ENCODE results near the gene C22orf31.

C22orf31 gene

DNA sequence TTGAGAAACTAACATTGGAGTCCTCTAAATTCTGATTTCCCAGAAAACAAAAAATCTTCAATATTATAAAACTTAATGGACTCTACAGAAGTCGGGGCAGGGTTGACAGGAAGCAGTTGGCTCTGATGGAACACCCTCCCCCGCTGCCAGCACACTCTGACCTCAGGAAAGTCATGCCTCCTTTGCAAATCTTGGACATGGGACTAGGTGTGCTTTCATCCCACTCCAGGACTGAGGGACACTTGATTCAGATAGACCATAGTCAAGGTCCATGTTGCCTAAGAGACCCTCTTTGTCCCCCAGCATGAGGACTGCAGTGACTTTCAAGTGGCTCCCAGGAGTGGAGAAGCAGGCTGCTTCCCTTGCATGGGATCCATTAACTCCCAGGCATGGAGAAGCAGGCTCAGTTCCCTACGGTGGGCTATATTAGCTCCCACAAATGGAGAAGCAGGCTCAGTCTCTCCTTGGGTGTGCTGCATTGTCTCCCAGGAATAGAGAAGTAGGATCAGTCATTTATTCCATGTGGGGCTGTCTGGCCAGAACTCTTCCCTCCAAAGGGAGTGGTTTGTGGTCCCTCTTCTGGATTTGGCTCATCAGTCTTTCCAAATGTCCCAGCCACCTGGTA, 38.3 kb downstream of the C22orf31 start:
- DNase-seq, result no peak

DNA sequence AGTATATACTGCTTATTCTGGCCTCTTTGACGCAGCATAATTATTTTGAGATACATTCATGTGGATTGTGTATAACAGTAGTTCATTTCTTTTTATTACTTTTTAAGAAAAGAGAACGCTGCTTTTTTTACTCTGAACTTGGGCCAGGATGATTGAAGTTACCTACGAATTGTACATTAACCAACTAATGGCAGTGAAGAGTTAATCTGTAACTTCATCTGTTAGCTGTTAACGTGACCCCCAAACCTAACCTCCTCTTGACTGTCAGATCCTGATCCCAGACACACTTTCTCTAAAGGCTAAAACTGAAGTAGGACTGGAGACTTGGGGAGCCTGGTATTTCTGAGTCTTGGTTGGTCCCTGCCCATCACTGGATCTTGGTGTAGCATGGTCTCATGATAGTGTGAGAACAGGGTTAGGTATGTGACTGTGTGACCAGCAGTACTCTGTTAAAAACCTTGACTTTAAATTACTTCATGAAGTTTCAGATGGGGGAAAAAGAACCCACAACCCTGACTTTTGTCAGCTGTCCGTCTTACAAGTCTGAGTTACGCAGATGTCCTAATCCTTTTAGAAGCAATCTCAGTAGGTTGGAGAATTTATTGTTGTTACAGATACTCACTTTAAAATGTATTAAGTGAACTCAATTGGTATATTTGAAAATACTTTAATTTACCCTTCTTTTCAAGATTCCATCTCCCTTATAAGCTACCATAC, 39.4 kb downstream of the C22orf31 start:
- no peak for DNase-seq

DNA sequence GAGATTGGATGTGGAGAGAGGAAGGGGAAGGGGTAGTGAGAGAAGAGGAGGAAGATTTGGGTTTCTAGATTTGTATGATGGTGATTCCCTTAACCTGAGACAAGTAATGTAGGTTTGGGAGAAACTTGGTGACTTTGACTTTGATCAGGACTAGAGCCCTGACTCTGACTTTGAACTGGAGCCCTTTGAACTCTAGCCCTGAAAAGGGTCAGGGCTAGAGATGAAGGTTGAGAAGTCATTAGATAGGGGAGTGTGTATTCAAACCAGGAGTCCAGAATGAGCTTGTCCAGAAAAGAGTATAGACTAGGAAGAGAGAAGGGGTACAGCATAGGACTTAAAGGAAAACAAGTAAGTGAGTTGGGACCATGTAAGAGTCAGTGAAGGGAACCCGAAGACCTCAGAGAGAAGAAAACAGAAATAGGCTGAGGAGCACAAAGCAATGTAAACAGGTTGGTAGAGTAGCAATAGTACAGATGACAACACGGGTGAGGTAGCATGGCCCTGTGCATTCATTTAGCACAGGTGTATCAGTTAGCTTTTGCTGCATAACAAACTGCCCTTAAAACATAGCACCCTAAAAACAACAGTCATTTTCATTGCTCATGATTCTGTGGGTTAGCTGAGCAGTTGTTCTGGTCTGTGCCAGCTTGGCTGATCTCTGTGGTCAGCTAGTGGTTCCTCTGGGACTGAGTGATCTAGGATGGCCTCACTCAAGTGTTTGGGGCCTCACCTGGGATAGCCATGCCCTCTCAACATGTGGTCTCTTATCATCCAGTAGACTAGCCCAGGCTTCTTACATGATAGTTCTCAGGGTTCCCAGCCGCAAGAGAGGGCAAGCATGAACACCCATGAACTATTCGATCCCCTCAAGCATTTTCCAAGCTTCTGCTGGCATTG, 43.1 kb downstream of the C22orf31 start:
- DNase-seq, result no peak

DNA sequence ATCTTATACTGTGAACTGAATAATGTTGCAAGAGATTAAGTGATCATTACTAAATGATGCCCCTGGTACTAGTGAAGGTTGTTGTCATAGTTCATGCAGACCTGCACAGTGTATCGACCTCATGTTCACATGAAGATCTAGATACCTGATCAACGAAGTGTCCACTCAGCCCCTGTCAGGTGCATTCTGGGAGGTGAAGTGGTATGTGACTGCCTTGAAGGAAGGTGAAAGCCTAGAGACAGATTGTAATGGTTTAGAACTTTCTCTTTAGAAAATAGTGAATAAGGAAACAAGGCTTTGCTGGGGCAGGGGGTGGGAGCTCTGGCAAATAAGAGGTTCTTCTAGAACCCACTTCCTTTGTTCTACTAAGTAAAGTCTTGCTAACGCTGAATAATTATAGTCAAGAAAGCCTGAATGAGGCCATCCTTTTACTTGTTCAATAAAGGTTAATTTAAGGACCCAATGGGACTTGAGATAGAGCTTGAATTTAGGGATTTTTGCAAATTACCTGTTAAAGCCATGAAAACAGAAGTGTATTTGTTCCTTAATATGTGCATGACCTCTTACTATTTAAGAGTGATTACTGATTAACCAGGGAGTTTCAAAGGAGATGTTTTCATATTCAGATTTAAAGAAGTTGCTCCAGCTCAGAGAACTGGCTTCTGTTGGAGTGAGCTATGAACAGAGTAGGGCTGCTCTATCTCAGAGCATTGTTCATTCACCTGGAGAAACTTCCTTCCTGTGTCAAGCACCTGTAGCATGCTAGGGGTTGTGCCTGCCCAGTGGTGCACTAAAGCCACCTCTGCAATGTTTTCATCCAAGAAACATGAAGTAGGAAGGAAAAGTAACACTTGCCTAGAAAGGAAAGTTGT, 45.3 kb downstream of the C22orf31 start:
- DNase-seq, result no peak

DNA sequence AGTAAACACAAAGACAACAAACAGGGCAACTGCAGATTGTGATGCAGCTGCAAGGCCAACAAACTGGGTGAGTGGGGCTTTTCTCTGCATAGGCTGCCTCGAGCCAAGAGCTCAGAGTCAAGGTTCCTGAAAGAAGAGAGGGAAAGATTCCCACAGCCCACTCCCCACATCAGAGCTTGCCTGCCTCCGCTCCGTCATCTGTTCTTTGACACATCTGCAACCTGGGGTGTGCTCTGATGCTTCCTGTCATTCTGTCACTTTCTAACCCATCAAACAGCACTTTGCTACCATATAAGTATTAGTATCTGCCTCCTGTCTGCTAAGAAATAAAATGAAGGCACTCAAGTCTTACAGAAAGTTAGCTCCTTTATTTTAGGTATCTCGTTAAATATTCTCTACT, 46.9 kb downstream of the C22orf31 start:
- DNase-seq, result no peak

DNA sequence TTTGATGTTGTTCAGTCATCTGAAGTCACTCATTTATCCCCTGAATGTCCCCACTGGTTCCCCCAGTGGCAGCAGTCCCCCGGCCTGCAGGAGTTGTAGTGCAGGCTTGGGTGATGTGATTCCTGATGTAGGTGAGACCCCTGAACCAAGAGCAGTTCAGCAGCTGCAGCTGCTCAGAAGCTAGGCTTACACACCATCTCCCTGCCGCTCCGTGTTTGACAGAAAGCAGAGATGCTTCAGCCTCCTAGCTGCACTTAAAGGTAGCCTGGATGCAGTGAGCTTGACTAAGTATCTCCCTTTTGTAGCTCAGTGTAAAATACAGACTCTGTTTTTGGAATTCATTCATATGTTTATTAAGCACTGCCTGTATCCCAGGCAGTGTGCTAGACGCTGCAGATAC, 47.3 kb downstream of the C22orf31 start:
- DNase-seq, result no peak

DNA sequence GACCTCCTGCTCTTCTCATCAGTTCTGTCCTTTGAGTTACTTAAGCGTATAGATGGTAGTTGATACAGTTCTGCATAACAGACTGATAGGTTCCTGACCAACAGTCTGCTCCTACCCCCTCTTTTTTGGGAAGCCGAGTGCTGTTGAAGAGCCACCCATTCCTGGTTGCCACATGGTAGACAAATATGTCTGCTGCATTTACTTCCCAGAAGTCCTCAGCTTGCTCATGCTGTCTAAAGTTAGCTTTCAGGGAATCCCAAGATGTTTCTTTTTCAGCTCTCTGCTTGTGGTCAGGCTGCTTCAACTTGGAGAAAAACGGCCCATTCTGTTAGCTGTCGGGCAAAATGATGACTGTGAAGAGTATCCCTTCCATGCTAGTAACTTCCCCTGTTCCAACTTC, 48.7 kb downstream of the C22orf31 start:
- DNase-seq, result no peak

DNA sequence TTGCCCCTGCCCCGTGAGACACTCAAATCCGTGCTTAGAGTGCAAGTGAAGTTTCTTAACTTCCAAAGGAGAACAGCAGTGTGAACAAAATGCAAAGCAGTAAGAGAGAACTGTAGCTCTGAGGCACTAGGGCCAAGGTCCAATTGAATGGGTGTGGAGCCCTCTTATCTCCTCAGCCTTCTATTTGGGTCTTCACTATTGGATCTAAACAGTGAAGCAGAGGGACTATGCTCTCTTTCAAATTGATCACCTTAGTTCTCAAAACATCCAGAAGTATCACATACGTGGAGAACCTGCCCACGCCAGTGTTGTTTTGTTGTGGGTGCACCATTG, 49.6 kb downstream of the C22orf31 start:
- no peak for DNase-seq

DNA sequence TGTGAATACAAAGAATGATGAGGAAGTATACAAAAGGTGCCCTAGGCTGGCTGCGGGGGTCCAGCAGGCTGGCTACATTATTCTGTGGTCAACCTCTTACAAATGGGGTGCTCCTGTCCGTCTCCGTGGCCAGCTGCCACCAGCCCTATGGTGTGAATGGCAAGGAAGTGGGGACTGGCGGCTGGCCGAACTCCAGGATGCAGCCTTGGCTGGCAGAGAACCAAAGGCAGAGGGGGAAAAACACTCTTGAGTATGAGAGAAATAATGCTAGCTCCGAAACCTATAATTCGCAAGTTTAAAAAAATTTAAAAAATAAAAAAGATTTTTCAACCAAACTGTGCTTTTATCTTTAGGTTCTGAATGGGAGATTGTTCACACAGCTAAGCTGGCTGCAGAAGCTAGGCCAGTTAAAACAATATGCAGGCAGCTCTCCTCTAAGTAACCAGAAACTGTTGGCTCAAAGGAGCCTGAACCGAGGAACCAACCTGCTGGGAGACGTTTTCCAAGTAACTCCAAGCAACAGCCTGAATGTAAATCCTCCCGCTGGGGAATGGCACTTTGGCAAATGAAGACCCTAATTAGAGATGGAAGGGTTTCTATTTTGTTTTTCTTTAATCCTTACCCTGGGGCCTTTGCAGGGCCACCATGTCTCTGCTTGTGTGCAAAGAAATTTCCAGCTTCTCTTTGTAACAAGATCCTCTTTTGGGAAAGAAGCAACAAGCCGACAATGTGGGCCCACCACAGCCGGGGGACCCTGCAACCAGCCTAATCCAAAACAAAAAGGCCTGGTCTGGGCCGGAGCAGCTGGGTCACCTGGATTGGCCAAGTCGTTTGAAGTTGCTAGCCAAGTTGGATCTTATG, 50.2 kb downstream of the C22orf31 start:
- no peak for DNase-seq

DNA sequence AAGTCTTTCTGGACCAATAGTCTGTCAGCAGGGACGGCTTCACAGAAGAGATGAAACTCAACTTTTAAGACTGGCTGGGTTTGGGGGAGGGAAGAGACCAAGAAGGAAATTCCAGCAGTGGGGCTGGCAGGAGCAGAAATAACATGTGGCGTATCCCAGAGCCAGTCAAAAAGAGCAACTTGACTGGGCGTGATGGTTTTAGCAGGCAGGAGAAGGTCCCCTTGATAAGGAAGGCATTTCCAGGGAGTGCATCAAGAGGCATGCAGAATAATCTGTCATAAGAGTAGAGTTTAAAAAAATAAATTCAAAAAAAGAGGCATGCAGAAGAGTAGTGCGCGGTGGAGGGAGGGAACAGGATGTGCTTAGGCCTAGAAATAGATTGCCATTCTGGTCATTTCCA, 52.5 kb downstream of the C22orf31 start:
- DNase-seq, result no peak

Measured in stimulated activated CD4-positive, alpha-beta T cell treated with anti-CD3 and anti-CD28 coated beads, Interleukin-15, amount 100 ng/mL, for 24 hours (primary cell).